Gastroesophageal sphincter (tissue), 4 donors: ENCODE results near the gene PIGL. TPM values are rescaled to one million over a fixed set of nuclear protein-coding genes. Genes with fewer than 3 reads are reported as not detected.

Experiments
- ATAC-seq: fragments of 150-250 bp; one replicate; pipeline ENCODE4 v1.9.1; 2016; ENCODE audit warnings: mild to moderate bottlenecking, moderate library complexity
- H3K27ac ChIP-seq, 4 donors: fragments of 200-600 bp; sonication (generic) in 3 of 4; 1 replicate in 3 of 4; 2 replicates in 1 of 4; pipeline ENCODE4 v1.5.1; 2016 to 2019
- H3K27me3 ChIP-seq: fragments of 200-600 bp; sonication (generic); one replicate; pipeline ENCODE4 v1.5.1; 2019
- H3K36me3 ChIP-seq, 2 donors: fragments of 200-600 bp; sonication (generic); one replicate each; pipeline ENCODE4 v1.5.1; 2019; ENCODE audit warnings: control low read depth in 1 of 2
- H3K4me1 ChIP-seq, 3 donors: fragments of 200-600 bp; sonication (generic); 1 replicate in 2 of 3; 2 replicates in 1 of 3; pipeline ENCODE4 v1.5.1; 2016 to 2019; ENCODE audit warnings: control low read depth in 2 of 3
- H3K4me3 ChIP-seq, 2 donors: fragments of 200-600 bp; sonication (generic); one replicate each; pipeline ENCODE4 v1.5.1; 2019; ENCODE audit warnings: mild to moderate bottlenecking in 1 of 2, moderate library complexity in 1 of 2
- H3K9me3 ChIP-seq, 3 donors: fragments of 200-600 bp; sonication (generic); one replicate each; pipeline ENCODE4 v1.5.1; 2017 to 2019; ENCODE audit warnings: control low read depth in 2 of 3
- CTCF ChIP-seq, 4 experiments: fragments of 200-600 bp in 2 of 4; fragments of 450-650 bp in 2 of 4; sonication (generic) in 1 of 4; IDR thresholded peaks; one replicate each; pipeline ENCODE4 v1.5.1; 2017 to 2019; ENCODE audit warnings: antibody characterized with exemption in 4 of 4, mild to moderate bottlenecking in 2 of 4, moderate library complexity in 2 of 4
- EP300 ChIP-seq: sonication (generic); formaldehyde crosslinking; IDR thresholded peaks from one replicate; pipeline ENCODE4 v1.6.1; 2017; ENCODE audit warnings: antibody characterized with exemption, mild to moderate bottlenecking
- POLR2A ChIP-seq, 2 donors: fragments of 450-650 bp; IDR thresholded peaks; one replicate each; pipeline ENCODE4 v1.6.1; 2017; ENCODE audit warnings: antibody characterized with exemption in 2 of 2, mild to moderate bottlenecking in 2 of 2, moderate library complexity in 1 of 2
- POLR2AphosphoS5 ChIP-seq: sonication (generic); formaldehyde crosslinking; IDR thresholded peaks from one replicate; pipeline ENCODE4 v1.6.1; 2017; ENCODE audit warnings: antibody characterized with exemption
- WGBS, 2 donors: methylation state at CpG; one replicate each; pipeline ENCODE4 v1.1.5; 2018; ENCODE audit warnings: low coverage in 1 of 2; 5-methylcytosine and 5-hydroxymethylcytosine counted together
- total RNA-seq, 4 donors: library from RNA; depleted of rRNA; stranded (reverse); fragments of >200 nt; gene quantifications; one replicate each; pipeline ENCODE4 v1.1.0, GENCODE V29; 2016

Gene PIGL
- total RNA-seq, 4 donors from 2014 or later = 5.6 to 73.0 (median 29.6) TPM

- WGBS, 2 donors = 28 to 78% methylated on average over 2 to 3 of the region's 11 CpGs
- ATAC-seq = no peak
- no peaks in the 10 kb centered on the region for H3K9me3 ChIP-seq
- H3K27ac ChIP-seq = no peak overlapping the region
- H3K27me3 ChIP-seq = no peaks in the 10 kb centered on the region
- no peaks in the 10 kb centered on the region for H3K4me1 ChIP-seq
- H3K36me3 ChIP-seq = peaks cover 0 to 32% of the 10 kb centered on the region in 2 donors
- no peak overlapping the region for H3K4me3 ChIP-seq
- TF ChIP-seq POLR2AphosphoS5 (no peak), EP300 (no peak), POLR2A (IDR thresholded peaks at IDR 0.05) (no peak), CTCF (IDR thresholded peaks at IDR 0.05) (no peak)
Measured at GRCh38 chr17:16297367-16298139, 80.5 kb downstream of the PIGL start.

DNA sequence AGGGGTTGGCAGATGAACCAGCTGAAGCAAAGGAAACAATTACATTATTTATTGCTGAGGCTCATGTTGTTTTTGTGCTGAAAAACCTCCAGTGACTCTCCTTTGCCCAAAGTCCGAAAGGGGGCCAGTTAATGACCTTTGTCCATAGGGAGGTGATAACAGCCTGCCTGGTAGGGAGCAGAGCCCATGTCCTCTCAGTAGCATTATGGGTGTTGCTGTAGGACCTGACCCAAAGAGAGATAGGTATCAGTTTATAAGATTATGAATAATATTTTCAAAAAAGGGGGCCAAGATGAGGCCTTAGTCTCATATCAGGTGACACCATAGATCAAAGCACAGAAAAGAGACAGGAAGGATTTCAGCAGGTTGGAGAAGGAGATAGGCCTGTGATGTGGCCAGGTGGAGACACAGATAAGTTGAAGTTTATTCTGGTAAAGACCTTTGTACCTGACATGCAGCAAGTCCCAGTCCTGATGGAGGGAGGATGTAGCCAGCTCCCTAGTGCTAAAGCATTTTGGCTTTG lies 81.2 kb downstream of the PIGL start:
- ATAC-seq = no peak
- TF ChIP-seq POLR2AphosphoS5 (no peak), CTCF (IDR thresholded peaks at IDR 0.05) (no peak), POLR2A (IDR thresholded peaks at IDR 0.05) (no peak), EP300 (no peak)
- H3K27me3 ChIP-seq = no peaks in the 10 kb centered on the region
- no peak overlapping the region for H3K4me3 ChIP-seq
- H3K27ac ChIP-seq = no peak overlapping the region
- no peaks in the 10 kb centered on the region for H3K4me1 ChIP-seq
- no peaks in the 10 kb centered on the region for H3K9me3 ChIP-seq
- peaks cover 0 to 36% of the 10 kb centered on the region in 2 donors for H3K36me3 ChIP-seq
- 100% methylated on average over 1 of the region's 1 CpG; no CpG with 5 or more reads in 1 of the 2 donors for WGBS, 2 donors

DNA sequence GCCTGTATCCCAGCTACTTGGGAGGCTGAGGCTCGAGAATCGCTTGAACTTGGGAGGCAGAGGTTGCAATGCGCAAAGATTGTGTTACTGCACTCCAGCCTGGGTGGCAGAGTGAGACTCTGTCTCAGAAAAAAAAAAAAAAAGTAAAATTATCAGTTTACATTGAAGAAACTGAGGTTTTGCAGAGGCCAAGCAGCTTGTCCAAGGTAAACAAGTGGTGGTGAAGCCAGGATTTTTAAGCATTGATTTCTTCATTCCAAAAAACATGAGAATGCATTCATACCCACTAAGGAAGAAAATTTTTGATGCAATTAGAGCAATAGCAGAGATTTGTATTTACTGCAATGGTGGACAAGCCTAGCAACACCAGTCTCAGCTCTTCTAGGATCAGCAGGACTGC lies 83.5 kb downstream of the PIGL start:
- Histone ChIP-seq H3K27me3 (no peaks in the 10 kb centered on the region), H3K27ac (no peak overlapping the region), H3K4me3 (no peak overlapping the region), H3K36me3 (peaks cover 0 to 58% of the 10 kb centered on the region in 2 donors), H3K9me3 (no peaks in the 10 kb centered on the region), H3K4me1 (no peaks in the 10 kb centered on the region)
- no peak for ATAC-seq
- TF ChIP-seq EP300 = no peak
- TF ChIP-seq CTCF (IDR thresholded peaks at IDR 0.05) = no peak
- TF ChIP-seq POLR2A (IDR thresholded peaks at IDR 0.05) = no peak
- no peak for TF ChIP-seq POLR2AphosphoS5
- WGBS, 2 donors = 100% methylated on average over 1 of the region's 3 CpGs; no CpG with 5 or more reads in 1 of the 2 donors

GRCh38 chr17:16301963-16302855 lies 85.2 kb downstream of the PIGL start:
- TF ChIP-seq POLR2A (IDR thresholded peaks at IDR 0.05) = no peak
- TF ChIP-seq EP300 = no peak
- no peak for TF ChIP-seq POLR2AphosphoS5
- no peak for TF ChIP-seq CTCF (IDR thresholded peaks at IDR 0.05)
- no peak overlapping the region for H3K27ac ChIP-seq
- no peaks in the 10 kb centered on the region for H3K4me1 ChIP-seq
- WGBS, 2 donors = 88 to 98% methylated on average over 9 to 10 of the region's 13 CpGs
- no peak for ATAC-seq
- no peak overlapping the region for H3K4me3 ChIP-seq
- H3K36me3 ChIP-seq = peaks cover 0 to 69% of the 10 kb centered on the region in 2 donors
- no peaks in the 10 kb centered on the region for H3K27me3 ChIP-seq
- H3K9me3 ChIP-seq = no peaks in the 10 kb centered on the region
